22Rv1 (cell line): ENCODE measurements around the gene MAP2K6.

Source experiments
- CTCF ChIP-seq: fragments of 450-650 bp; IDR thresholded peaks from 2 replicates; pipeline ENCODE4 v1.5.1; 2017; ENCODE audit warnings: mild to moderate bottlenecking
- ZFX ChIP-seq: fragments of 450-650 bp; IDR thresholded peaks from 2 replicates; pipeline ENCODE4 v1.6.1; 2017; ENCODE audit warnings: antibody characterized with exemption, borderline replicate concordance

GRCh38 chr17:69602972-69603371, 188.5 kb downstream of the MAP2K6 start:
- TF ChIP-seq CTCF (no peak), ZFX (no peak)
